ENCODE results near the gene LRP3. TPM values are rescaled to one million over a fixed set of nuclear protein-coding genes. Genes with fewer than 3 reads are reported as not detected.

Gene LRP3
- total RNA-seq, 1 donor from 2014 or later, result 46.9 TPM

- Mint-ChIP-seq H3K4me3 (ENCODE audit: unreplicated experiment) (no peak overlapping the region), H3K27ac (ENCODE audit: unreplicated experiment) (no peak overlapping the region), H3K27me3 (ENCODE audit: unreplicated experiment) (peaks cover 5% of the 10 kb centered on the region), H3K4me1 (ENCODE audit: low read depth, unreplicated experiment) (peaks cover 2% of the 10 kb centered on the region), H3K9me3 (ENCODE audit: unreplicated experiment) (no peaks in the 10 kb centered on the region), H3K36me3 (ENCODE audit: unreplicated experiment) (no peaks in the 10 kb centered on the region)
- TF ChIP-seq CTCF (IDR thresholded peaks at IDR 0.05; ENCODE audit: partially characterized antibody, unreplicated experiment), result no peak
- DNase-seq, result no peak
These were observed 17.8 kb downstream of the LRP3 start for GRCh38 chr19:33211794-33212435.

- no peaks in the 10 kb centered on the region for H3K36me3 Mint-ChIP-seq (ENCODE audit: unreplicated experiment)
- TF ChIP-seq CTCF (IDR thresholded peaks at IDR 0.05; ENCODE audit: partially characterized antibody, unreplicated experiment), result no peak
- H3K4me1 Mint-ChIP-seq (ENCODE audit: low read depth, unreplicated experiment), result peaks cover 2% of the 10 kb centered on the region
- DNase-seq, result no peak
- H3K27ac Mint-ChIP-seq (ENCODE audit: unreplicated experiment), result no peak overlapping the region
- no peak overlapping the region for H3K4me3 Mint-ChIP-seq (ENCODE audit: unreplicated experiment)
- H3K9me3 Mint-ChIP-seq (ENCODE audit: unreplicated experiment), result no peaks in the 10 kb centered on the region
- H3K27me3 Mint-ChIP-seq (ENCODE audit: unreplicated experiment), result peaks cover 5% of the 10 kb centered on the region
These were observed 18.5 kb downstream of the LRP3 start for GRCh38 chr19:33212436-33213172.

DNA sequence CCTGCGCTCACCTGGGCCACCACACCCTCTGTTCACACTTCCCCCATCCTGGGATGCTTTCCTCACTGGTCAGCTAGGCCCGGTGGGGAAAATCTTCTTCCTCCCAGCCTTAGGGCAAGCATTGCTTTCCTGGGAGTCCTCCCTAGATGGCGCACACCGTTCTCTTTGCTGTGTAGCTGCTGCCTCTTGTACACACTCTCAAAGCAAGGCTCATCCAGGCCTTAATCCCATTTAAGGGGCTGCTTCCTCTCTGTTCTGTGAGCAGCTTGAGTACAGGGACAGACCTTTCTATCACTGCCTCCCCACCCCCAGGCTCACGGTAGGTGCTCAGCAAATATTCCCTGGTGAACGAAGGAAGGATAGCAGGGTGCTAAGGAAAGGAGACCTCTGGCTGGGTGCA lies 20.5 kb downstream of the LRP3 start:
- peaks cover 2% of the 10 kb centered on the region for H3K27me3 Mint-ChIP-seq (ENCODE audit: unreplicated experiment)
- no peak overlapping the region for H3K27ac Mint-ChIP-seq (ENCODE audit: unreplicated experiment)
- no peaks in the 10 kb centered on the region for H3K36me3 Mint-ChIP-seq (ENCODE audit: unreplicated experiment)
- H3K9me3 Mint-ChIP-seq (ENCODE audit: unreplicated experiment), result no peaks in the 10 kb centered on the region
- TF ChIP-seq CTCF (IDR thresholded peaks at IDR 0.05; ENCODE audit: partially characterized antibody, unreplicated experiment), result no peak
- H3K4me1 Mint-ChIP-seq (ENCODE audit: low read depth, unreplicated experiment), result peaks cover 2% of the 10 kb centered on the region
- H3K4me3 Mint-ChIP-seq (ENCODE audit: unreplicated experiment), result no peak overlapping the region
- DNase-seq, result peak; percentile 63

DNA sequence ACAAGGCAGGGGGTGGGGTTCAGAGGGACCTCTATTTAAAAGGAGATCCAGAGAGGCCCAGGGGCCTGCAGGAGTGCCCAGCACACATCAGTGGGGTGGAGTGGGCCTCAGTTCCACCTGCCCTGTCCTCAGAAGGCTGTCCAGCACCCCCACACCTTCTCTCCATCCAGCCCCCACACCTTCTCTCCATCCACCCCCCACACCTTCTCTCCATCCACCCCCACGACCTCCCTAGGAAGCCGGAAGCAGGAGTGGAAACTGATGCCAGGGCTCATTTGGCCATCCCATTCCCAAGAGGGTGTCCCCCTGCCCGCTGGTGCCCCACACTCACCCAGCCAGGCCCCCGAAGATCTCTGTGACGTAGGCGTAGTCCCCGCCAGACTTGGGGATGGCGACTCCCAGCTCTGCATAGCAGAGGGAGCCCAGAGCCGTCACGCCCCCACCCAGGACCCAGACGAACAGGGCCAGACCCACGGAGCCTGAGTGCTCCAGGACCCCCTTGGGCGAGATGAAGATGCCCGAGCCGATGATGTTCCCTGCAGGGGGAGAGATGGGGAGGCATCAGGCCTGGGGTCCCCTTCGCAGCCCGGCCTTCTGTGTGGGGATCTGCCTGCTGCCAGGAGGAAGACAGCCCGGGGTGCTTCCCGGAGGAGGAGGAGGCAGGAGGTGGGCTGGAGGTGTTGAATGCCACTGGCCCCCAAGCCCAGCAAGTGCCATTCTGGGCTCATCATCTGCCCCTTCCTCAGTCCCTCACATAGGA lies 21.5 kb downstream of the LRP3 start:
- DNase-seq, result no peak
- H3K4me1 Mint-ChIP-seq (ENCODE audit: low read depth, unreplicated experiment), result peaks cover 2% of the 10 kb centered on the region
- no peak overlapping the region for H3K4me3 Mint-ChIP-seq (ENCODE audit: unreplicated experiment)
- no peaks in the 10 kb centered on the region for H3K9me3 Mint-ChIP-seq (ENCODE audit: unreplicated experiment)
- peaks cover 2% of the 10 kb centered on the region for H3K27me3 Mint-ChIP-seq (ENCODE audit: unreplicated experiment)
- no peak for TF ChIP-seq CTCF (IDR thresholded peaks at IDR 0.05; ENCODE audit: partially characterized antibody, unreplicated experiment)
- H3K27ac Mint-ChIP-seq (ENCODE audit: unreplicated experiment), result no peak overlapping the region
- peaks cover 4% of the 10 kb centered on the region for H3K36me3 Mint-ChIP-seq (ENCODE audit: unreplicated experiment)

All from glutamatergic neuron (in vitro differentiated cells).